GM06990 (cell line): ENCODE data around the gene HS3ST5.
"Not testable (repeated sequence)": the region's sequence is repeated elsewhere in the genome, so short reads cannot be mapped to it uniquely, and the experiment has no call there.

ENCODE experiments used
- DNase-seq: peaks from one replicate; pipeline ENCODE4 v3.0.0-alpha.2; 2011; ENCODE audit not compliant: insufficient read length; ENCODE audit errors: extremely low read depth
- H3K27me3 ChIP-seq: replicated peaks from 2 replicates; pipeline ENCODE4 v1.6.0; 2011; ENCODE audit warnings: low read length; ENCODE audit not compliant: control insufficient read depth, insufficient read depth
- H3K36me3 ChIP-seq: 2 replicates; pipeline ENCODE4 v1.5.1; 2011; ENCODE audit warnings: low read length; ENCODE audit not compliant: control insufficient read depth, insufficient read depth
- H3K4me3 ChIP-seq: replicated peaks from 2 replicates; pipeline ENCODE4 v1.5.1; 2011; ENCODE audit warnings: low read depth, mild to moderate bottlenecking, control low read depth, low read length
- CTCF ChIP-seq: IDR thresholded peaks from 2 replicates; pipeline ENCODE4 v1.5.1; 2011; ENCODE audit warnings: low read length, control low read depth, mild to moderate bottlenecking, inconsistent platforms; ENCODE audit not compliant: insufficient read depth, poor library complexity, severe bottlenecking

The HS3ST5 gene

DNA sequence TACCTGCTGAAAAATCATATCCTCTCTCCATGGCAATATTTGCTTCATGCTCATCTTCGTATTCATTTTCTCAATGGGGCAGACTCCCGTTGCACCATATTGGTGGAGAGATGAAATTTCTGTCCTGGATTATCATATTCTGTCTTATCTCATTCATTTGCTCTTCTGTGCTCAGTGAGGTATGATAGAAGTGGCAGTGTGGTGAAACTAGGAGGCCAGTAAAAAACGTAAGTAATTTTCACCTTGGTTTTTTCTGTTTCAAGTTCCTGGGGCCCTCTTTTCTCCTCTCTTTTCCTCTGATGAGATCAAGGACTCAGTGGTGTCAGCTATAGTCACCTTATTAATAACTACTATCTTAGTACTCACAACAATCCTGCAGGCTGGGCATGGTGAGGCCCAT, 189.4 kb downstream of the HS3ST5 start:
- no peak for DNase-seq
- Histone ChIP-seq H3K27me3 (no peaks in the 10 kb centered on the region), H3K36me3 (no peaks in the 10 kb centered on the region), H3K4me3 (no peak overlapping the region)
- TF ChIP-seq CTCF: no peak

DNA sequence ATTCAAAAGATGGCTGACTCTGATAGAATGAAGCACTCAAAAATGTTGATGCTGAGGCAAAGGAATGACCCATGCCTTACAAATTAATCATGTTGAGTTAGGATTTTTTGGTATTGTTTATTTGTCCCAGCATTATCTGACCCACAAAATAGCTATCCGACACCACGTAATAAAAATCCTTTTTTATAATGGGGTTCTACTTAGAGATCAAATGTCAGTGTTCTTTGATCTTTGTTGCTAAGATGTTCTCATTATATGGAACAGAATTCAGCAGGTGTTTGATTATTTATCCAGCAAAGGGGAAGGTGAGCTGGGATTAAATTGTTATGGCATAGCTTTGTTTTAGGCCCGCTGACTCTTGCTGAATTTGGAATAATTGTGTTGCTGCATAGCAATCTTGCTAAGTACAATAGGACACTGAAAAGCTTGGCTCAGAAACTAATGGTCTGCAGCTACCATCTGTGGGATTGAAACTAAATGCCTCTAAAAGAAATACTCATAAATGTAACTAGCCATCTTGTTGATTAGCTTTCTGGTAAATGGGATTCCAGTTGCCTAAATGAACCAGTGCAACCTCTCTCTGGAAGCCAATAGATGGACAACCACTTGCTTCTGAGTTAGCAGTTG, 191.6 kb downstream of the HS3ST5 start:
- no peak for TF ChIP-seq CTCF
- DNase-seq: no peak
- H3K27me3 ChIP-seq: peaks cover 1% of the 10 kb centered on the region; the same call in 1 of the 2 replicates

DNA sequence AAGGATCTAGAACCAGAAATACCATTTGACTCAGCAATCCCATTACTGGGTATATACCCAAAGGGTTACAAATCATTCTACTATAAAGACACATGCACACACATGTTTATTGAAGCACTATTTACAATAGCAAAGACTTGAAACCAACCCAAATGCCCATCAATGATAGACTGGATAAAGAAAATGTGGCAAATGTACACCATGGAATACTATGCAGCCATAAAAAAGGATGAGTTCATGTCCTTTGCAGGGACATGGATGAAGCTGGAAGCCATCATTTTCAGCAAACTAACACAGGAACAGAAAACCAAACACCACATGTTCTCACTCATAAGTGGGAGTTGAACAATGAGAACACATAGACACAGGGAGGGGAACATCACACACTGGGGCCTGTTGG, 193.6 kb downstream of the HS3ST5 start:
- not testable (repeated sequence) for DNase-seq, H3K27me3 ChIP-seq, H3K36me3 ChIP-seq, H3K4me3 ChIP-seq

More for the DNA sequence above, 191.6 kb downstream of the HS3ST5 start:
- H3K4me3 ChIP-seq: no peak overlapping the region
- no peaks in the 10 kb centered on the region for H3K36me3 ChIP-seq

DNA sequence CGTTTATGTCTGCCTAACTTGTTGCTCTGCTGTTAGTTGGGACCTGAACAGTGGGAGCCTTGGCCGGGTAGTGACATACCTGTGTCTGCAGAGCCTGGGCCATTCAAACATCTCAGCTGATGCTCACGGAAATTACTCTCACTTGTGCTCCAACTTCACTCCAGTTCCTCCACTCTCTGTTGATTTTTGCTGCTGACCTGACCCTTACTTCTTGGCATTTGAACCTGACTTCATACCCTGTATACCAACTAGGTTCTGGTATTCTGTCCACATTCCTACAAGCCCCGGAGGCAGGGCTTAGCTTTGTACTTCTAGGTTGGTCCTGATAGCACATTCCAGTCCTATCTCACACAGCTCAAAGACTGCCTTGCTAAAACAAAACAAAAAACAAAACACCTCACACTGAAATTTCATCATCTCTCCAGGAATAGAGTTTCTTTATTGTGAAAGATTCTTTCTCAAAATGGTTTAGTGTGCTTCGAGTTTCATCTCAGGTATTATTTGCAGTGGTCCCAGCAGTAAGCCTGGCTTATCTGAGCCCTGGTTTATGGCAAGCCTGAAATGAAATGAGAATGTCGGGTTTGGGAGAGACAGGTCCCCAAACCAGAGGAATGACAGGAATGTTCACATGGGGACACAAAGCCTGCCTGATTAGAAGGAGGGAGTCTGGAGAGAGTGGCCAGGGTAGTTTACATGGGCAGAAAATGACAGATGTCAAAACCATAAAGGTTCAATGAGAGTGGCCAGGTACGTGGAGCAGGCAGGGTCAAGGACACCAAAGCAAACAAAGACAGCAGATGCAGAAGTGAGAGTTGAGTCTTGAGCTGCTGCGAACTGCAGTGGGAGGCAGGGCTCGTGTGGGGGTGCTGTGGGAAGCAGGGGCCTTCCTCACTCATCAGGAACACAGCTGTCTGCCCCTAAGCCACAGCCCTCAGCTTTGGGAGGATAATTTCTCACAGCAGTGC, 197.7 kb downstream of the HS3ST5 start:
- no peaks in the 10 kb centered on the region for H3K36me3 ChIP-seq
- TF ChIP-seq CTCF: no peak
- peaks cover 1% of the 10 kb centered on the region for H3K27me3 ChIP-seq
- no peak overlapping the region for H3K4me3 ChIP-seq
- DNase-seq: no peak

- TF ChIP-seq CTCF: no peak
- H3K27me3 ChIP-seq: peaks cover 1% of the 10 kb centered on the region
- DNase-seq: no peak
- H3K4me3 ChIP-seq: no peak overlapping the region
- H3K36me3 ChIP-seq: no peaks in the 10 kb centered on the region
These were observed 200.6 kb downstream of the HS3ST5 start for GRCh38 chr6:114142258-114142657.

DNA sequence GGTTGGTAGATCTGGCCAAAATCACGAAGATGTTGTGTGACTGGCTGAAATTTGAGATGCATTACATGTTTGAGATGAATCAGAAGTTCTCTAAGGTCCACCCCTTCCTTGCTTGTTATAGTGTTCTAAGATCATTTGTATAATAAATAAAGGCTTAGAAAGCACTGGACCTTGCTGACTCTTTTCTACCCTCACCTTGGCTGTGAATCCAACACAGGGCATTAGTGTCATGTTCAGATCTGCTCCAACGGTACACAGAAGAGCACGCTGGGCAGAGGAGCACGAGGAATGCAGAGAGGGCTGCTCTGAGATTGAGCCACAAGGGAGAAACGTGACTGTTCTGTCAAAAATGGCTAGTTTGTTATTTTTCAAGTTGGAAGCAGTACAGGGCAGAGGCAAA, 202.4 kb downstream of the HS3ST5 start:
- H3K27me3 ChIP-seq: no peaks in the 10 kb centered on the region; the same call in 1 of the 2 replicates
- no peaks in the 10 kb centered on the region for H3K36me3 ChIP-seq
- TF ChIP-seq CTCF: no peak
- no peak overlapping the region for H3K4me3 ChIP-seq
- DNase-seq: no peak
